H1 (cell line): Measurements from ENCODE around the gene RGS13. TPM values are rescaled to one million over a fixed set of nuclear protein-coding genes. Genes with fewer than 3 reads are reported as not detected.

Source experiments
- CTCF ChIA-PET: fragments of 300-600 bp; sonication (Branson Sonifier 250); formaldehyde crosslinking; loops from one replicate; lab custom pipeline; 2021; ENCODE audit not compliant: partially characterized antibody; lab: Charles Lee
- POLR2A ChIA-PET: fragments of 300-600 bp; sonication (Branson Sonifier 250); formaldehyde crosslinking; loops from one replicate; lab custom pipeline; 2021; ENCODE audit warnings: inconsistent platforms; ENCODE audit not compliant: partially characterized antibody; lab: Charles Lee
- DNase-seq, 2 experiments: peaks; one replicate each; pipeline versions ENCODE4 v3.0.0 to v3.0.0-alpha.2; 2010 to 2022; ENCODE audit warnings: low spot score in 2 of 2, low read depth in 1 of 2, mixed read lengths in 1 of 2
- FAIRE-seq: peaks from 2 replicates; lab custom pipeline; 2011; peaks lifted over from hg19 to GRCh38; lab: Jason Lieb, UNC
- H2AFZ ChIP-seq: 2 replicates; pipeline ENCODE4 v1.8.1; 2012; ENCODE audit warnings: low read length, inconsistent platforms
- H2AK5ac ChIP-seq: 2 replicates; pipeline ENCODE4 v1.6.1; 2013; ENCODE audit warnings: low read depth, low read length
- H2BK120ac ChIP-seq: replicated peaks from 2 replicates; pipeline ENCODE3; 2013; ENCODE audit warnings: low read depth, low read length, inconsistent platforms
- H2BK12ac ChIP-seq: 2 replicates; pipeline ENCODE4 v1.6.1; 2013; ENCODE audit warnings: low read depth, low read length
- H2BK15ac ChIP-seq: 2 replicates; pipeline ENCODE4 v1.6.1; 2013; ENCODE audit warnings: low read length
- H2BK20ac ChIP-seq: 2 replicates; pipeline ENCODE4 v1.6.1; 2013; ENCODE audit warnings: low read length
- H2BK5ac ChIP-seq: 2 replicates; pipeline ENCODE4 v1.6.1; 2013; ENCODE audit warnings: low read depth, low read length
- H3K14ac ChIP-seq: 2 replicates; pipeline ENCODE4 v1.6.1; 2013; ENCODE audit warnings: inconsistent platforms; ENCODE audit not compliant: insufficient read length
- H3K18ac ChIP-seq: 2 replicates; pipeline ENCODE4 v1.6.1; 2013; ENCODE audit warnings: low read length; ENCODE audit errors: extremely low read depth
- H3K23ac ChIP-seq: 2 replicates; pipeline ENCODE4 v1.6.1; 2013; ENCODE audit warnings: inconsistent platforms; ENCODE audit not compliant: insufficient read length
- H3K23me2 ChIP-seq: 2 replicates; pipeline ENCODE4 v1.6.1; 2013; ENCODE audit warnings: low read depth, low read length
- H3K27ac ChIP-seq: 2 replicates; pipeline ENCODE4 v1.6.1; 2011; ENCODE audit warnings: low read depth, low read length, inconsistent platforms
- H3K27me3 ChIP-seq, 4 experiments: replicated peaks in 1 of 4; 1 replicate in 1 of 4; 2 replicates in 3 of 4; pipeline versions ENCODE4 v1.6.1 to v1.8.1; 2011 to 2013; ENCODE audit warnings: low read length in 3 of 4, mild to moderate bottlenecking in 3 of 4, inconsistent platforms in 2 of 4, mixed read lengths in 2 of 4, moderate library complexity in 1 of 4; ENCODE audit not compliant: control insufficient read depth in 3 of 4, insufficient read depth in 3 of 4; ENCODE audit errors: extremely low read depth in 1 of 4
- H3K36me3 ChIP-seq, 4 experiments: 2 replicates each; pipeline versions ENCODE4 v1.6.1 to v1.8.1; 2011 to 2013; ENCODE audit warnings: mild to moderate bottlenecking in 4 of 4, low read length in 3 of 4, moderate library complexity in 2 of 4, control low read depth in 1 of 4, inconsistent platforms in 1 of 4; ENCODE audit not compliant: insufficient read depth in 4 of 4, control insufficient read depth in 2 of 4
- H3K4ac ChIP-seq: replicated peaks from 2 replicates; pipeline ENCODE3; 2013; ENCODE audit warnings: low read length, low read depth, mixed read lengths, inconsistent platforms; ENCODE audit not compliant: insufficient read length
- H3K4me1 ChIP-seq, 4 experiments: replicated peaks in 1 of 4; 1 replicate in 1 of 4; 2 replicates in 3 of 4; pipeline versions ENCODE4 v1.6.1 to v1.8.1; 2011 to 2013; ENCODE audit warnings: low read length in 3 of 4, inconsistent platforms in 2 of 4, mixed read lengths in 1 of 4; ENCODE audit not compliant: insufficient read depth in 4 of 4, control insufficient read depth in 3 of 4
- H3K4me2 ChIP-seq, 2 experiments: 2 replicates each; pipeline versions ENCODE4 v1.6.1 to v1.8.1; 2011 to 2013; ENCODE audit warnings: low read depth in 2 of 2, low read length in 2 of 2, control low read depth in 1 of 2, inconsistent platforms in 1 of 2, mild to moderate bottlenecking in 1 of 2; ENCODE audit not compliant: insufficient read depth in 1 of 2
- H3K4me3 ChIP-seq, 4 experiments: fragments of 200-600, 300-600 bp in 1 of 4; sonication (generic), shearing (Covaris generic), sonication (Bioruptor Twin) in 1 of 4; 2 replicates each; pipeline versions ENCODE4 v1.5.1 to v1.8.1; 2011 to 2016; ENCODE audit warnings: low read length in 4 of 4, low read depth in 3 of 4, control low read depth in 2 of 4, inconsistent platforms in 2 of 4, mild to moderate bottlenecking in 2 of 4, mixed read lengths in 1 of 4, moderate library complexity in 1 of 4; ENCODE audit not compliant: insufficient read depth in 2 of 4; ENCODE audit errors: extremely low read depth in 1 of 4
- H3K56ac ChIP-seq: replicated peaks from 2 replicates; pipeline ENCODE3; 2013; ENCODE audit warnings: low read depth, mild to moderate bottlenecking, mixed read lengths, low read length, inconsistent platforms; ENCODE audit not compliant: insufficient read length
- H3K79me1 ChIP-seq: 2 replicates; pipeline ENCODE4 v1.6.1; 2013; ENCODE audit warnings: low read depth, low read length, control low read depth
- H3K79me2 ChIP-seq, 2 experiments: 2 replicates each; pipeline versions ENCODE4 v1.6.1 to v1.8.1; 2012 to 2013; ENCODE audit warnings: low read length in 2 of 2, mild to moderate bottlenecking in 2 of 2, inconsistent platforms in 1 of 2; ENCODE audit not compliant: insufficient read depth in 2 of 2, control insufficient read depth in 1 of 2
- H3K9ac ChIP-seq, 4 experiments: replicated peaks in 1 of 4; 1 replicate in 1 of 4; 2 replicates in 3 of 4; pipeline versions ENCODE4 v1.6.1 to v1.8.1; 2011 to 2013; ENCODE audit warnings: low read depth in 3 of 4, low read length in 3 of 4, control low read depth in 2 of 4, mild to moderate bottlenecking in 2 of 4, moderate library complexity in 2 of 4, inconsistent platforms in 1 of 4; ENCODE audit errors: extremely low read depth in 1 of 4
- H3K9me3 ChIP-seq, 2 experiments: 2 replicates each; pipeline versions ENCODE4 v1.6.1 to v1.8.1; 2012 to 2013; ENCODE audit warnings: mild to moderate bottlenecking in 2 of 2, moderate library complexity in 2 of 2, control low read depth in 1 of 2, inconsistent platforms in 1 of 2, low read depth in 1 of 2, low read length in 1 of 2, mixed read lengths in 1 of 2; ENCODE audit not compliant: insufficient read depth in 2 of 2
- H4K20me1 ChIP-seq, 2 experiments: replicated peaks in 1 of 2; 2 replicates each; pipeline versions ENCODE3 to v1.8.1; 2011 to 2013; ENCODE audit warnings: inconsistent platforms in 2 of 2, low read length in 2 of 2, mild to moderate bottlenecking in 1 of 2; ENCODE audit not compliant: insufficient read depth in 2 of 2, control insufficient read depth in 1 of 2
- H4K5ac ChIP-seq: 2 replicates; pipeline ENCODE4 v1.6.1; 2013; ENCODE audit warnings: low read length, low read depth, mixed read lengths, inconsistent platforms; ENCODE audit not compliant: insufficient read length
- H4K8ac ChIP-seq: 2 replicates; pipeline ENCODE4 v1.8.0; 2013; ENCODE audit warnings: mild to moderate bottlenecking, moderate library complexity, low read length, inconsistent platforms; ENCODE audit not compliant: insufficient read depth; ENCODE audit errors: extremely low read depth
- H4K91ac ChIP-seq: replicated peaks from 2 replicates; pipeline ENCODE3; 2013; ENCODE audit warnings: low read length, mixed read lengths, inconsistent platforms; ENCODE audit not compliant: insufficient read length
- ASH2L ChIP-seq: fragments of 200-600, 300-600 bp; sonication (generic); IDR thresholded peaks from one replicate; pipeline ENCODE4 v1.7.1; 2017; ENCODE audit warnings: low read length
- BACH1 ChIP-seq: IDR thresholded peaks from 2 replicates; pipeline ENCODE4 v1.6.1; 2012; ENCODE audit warnings: low read length, improper control_type of control experiment
- CEBPB ChIP-seq: IDR thresholded peaks from 2 replicates; pipeline ENCODE4 v1.6.1; 2012; ENCODE audit warnings: low read depth, low read length
- EZH2 ChIP-seq: fragments of 200-600 bp; sonication (generic); IDR thresholded peaks from 2 replicates; pipeline ENCODE4 v1.7.1; 2012; ENCODE audit warnings: low read depth, mild to moderate bottlenecking, moderate library complexity, low read length, inconsistent platforms; ENCODE audit not compliant: severe bottlenecking
- JUN ChIP-seq: IDR thresholded peaks from 2 replicates; pipeline ENCODE4 v1.6.1; 2011; ENCODE audit warnings: low read depth, mild to moderate bottlenecking, improper control_type of control experiment, low read length
- NRF1 ChIP-seq: IDR thresholded peaks from 2 replicates; pipeline ENCODE4 v1.6.1; 2011; ENCODE audit warnings: mild to moderate bottlenecking, low read depth, low read length, improper control_type of control experiment
- SP4 ChIP-seq: IDR thresholded peaks from 2 replicates; pipeline ENCODE4 v1.6.1; 2012; ENCODE audit warnings: low read length, inconsistent platforms
- TCF12 ChIP-seq: IDR thresholded peaks from 2 replicates; pipeline ENCODE4 v1.6.1; 2011; ENCODE audit warnings: low read depth, mild to moderate bottlenecking, low read length
- WGBS, 2 experiments: shearing (Covaris generic) in 1 of 2; methylation state at CpG; one replicate each; pipeline versions ENCODE4 v1.1.6 to v1.1.7; 2013 to 2015; ENCODE audit warnings: low lambda C conversion rate in 2 of 2, mixed read lengths in 2 of 2, inconsistent platforms in 1 of 2, low coverage in 1 of 2, missing lambda C conversion rate in 1 of 2; ENCODE audit not compliant: insufficient replicate concordance in 2 of 2, insufficient coverage in 1 of 2, insufficient read length in 1 of 2; ENCODE audit errors: extremely low coverage in 1 of 2, missing lambda C conversion rate in 1 of 2; 5-methylcytosine and 5-hydroxymethylcytosine counted together
- polyA plus RNA-seq, 7 experiments: library from polyadenylated mRNA; depleted of rRNA in 3 of 7; stranded (reverse) in 5 of 7; unstranded in 2 of 7; fragments of >200 nt in 5 of 7; fragments of 200-250 nt in 2 of 7; gene quantifications; 1 replicate in 5 of 7; 2 replicates in 1 of 7; 4 replicates in 1 of 7; pipeline versions ENCODE4 v1.2.1 to v1.2.3, GENCODE V29; 2011 to 2013; ENCODE audit warnings: missing spikeins in 2 of 7, mixed read lengths in 2 of 7
- total RNA-seq: library from RNA; stranded (reverse); fragmentation: NEBNext Ultra II Directional; extraction: Animal tissue kit (Norgen Biotek cat#: 25700); gene quantifications from 2 replicates; pipeline ENCODE4 v1.2.1, GENCODE V29; 2021
- TF ChIP-seq, protein P1 (sequence below): IDR thresholded peaks from 2 replicates; pipeline ENCODE4 v1.6.1; 2011; ENCODE audit warnings: low read depth, mild to moderate bottlenecking, low read length; ENCODE audit not compliant: insufficient read depth
- TF ChIP-seq, protein P2 (sequence below): IDR thresholded peaks from 2 replicates; pipeline ENCODE4 v1.6.1; 2012; ENCODE audit warnings: low read length, inconsistent platforms
- TF ChIP-seq, protein P3 (sequence below): IDR thresholded peaks from 2 replicates; pipeline ENCODE4 v1.6.1; 2012; ENCODE audit warnings: inconsistent platforms

The RGS13 gene
- total and polyA plus RNA-seq, 2 of the 8 experiments (the other 6 are each of a cell fraction or from before 2014, with no cell fraction given): not detected

DNA sequence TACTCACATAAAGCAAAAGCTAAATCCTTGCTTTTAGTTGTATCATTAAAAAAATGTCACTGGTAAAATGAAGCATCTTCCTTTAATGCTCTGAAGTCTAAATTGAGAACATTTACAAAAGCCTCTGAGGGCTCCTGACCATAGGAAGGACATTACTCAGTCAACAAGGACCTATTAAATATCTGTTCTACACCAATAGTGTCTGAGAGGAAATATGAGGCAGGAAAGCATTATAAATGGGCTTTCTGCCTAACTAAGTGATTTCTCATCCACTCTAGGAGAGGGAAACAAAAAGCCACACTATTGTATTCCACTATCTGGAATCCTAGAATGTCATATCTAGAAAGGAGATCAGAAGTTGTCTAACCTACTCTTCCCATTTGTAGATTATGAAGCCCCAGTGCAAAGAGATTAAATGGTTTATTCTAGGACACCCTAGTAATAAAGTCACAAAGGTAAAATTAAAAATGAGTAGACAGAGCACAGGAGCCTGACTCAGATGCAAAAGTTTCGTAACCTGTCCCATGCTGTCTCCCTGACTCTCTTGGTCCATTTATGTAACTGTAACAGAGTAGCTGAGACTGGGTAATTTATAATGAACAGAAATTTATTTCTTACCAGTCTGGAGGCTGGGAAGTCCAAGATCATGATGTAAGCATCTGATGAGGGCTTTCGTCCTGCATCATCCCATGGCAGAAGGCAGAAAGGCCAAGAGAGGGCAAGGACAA is 42.8 kb upstream of the RGS13 start:
- CTCF ChIA-PET: interaction anchor here (0.6 to 1.7 kb wide), 6 partner anchors 15 to 426 kb away, joined by 3 to 6 read pairs (median 3); no protein-coding TSS in a partner anchor
- no peaks in the 10 kb centered on the region for H4K20me1 ChIP-seq
- no peak overlapping the region for H2BK15ac ChIP-seq
- H2BK20ac ChIP-seq: no peak overlapping the region
- H2BK120ac ChIP-seq: no peak overlapping the region
- no peaks in the 10 kb centered on the region for H3K27me3 ChIP-seq
- H2AFZ ChIP-seq: no peak overlapping the region
- H3K4ac ChIP-seq: no peak overlapping the region
- H3K4me3 ChIP-seq: no peak overlapping the region
- H2BK5ac ChIP-seq: no peak overlapping the region
- POLR2A ChIA-PET: no interaction called here
- DNase-seq: no peak
- H3K9me3 ChIP-seq: no peaks in the 10 kb centered on the region
- no peak overlapping the region for H3K9ac ChIP-seq
- no peak overlapping the region for H3K14ac ChIP-seq
- H4K91ac ChIP-seq: no peak overlapping the region
- 97% methylated on average over 2 of the region's 2 CpGs; no CpG with 5 or more reads in 1 of the 2 experiments for WGBS, 2 experiments
- H3K79me2 ChIP-seq: no peaks in the 10 kb centered on the region
- H2BK12ac ChIP-seq: no peak overlapping the region
- H3K56ac ChIP-seq: no peak overlapping the region
- no peak overlapping the region for H2AK5ac ChIP-seq
- no peak overlapping the region for H3K18ac ChIP-seq
- no peaks in the 10 kb centered on the region for H3K23me2 ChIP-seq
- no peak overlapping the region for H3K4me2 ChIP-seq
- TF ChIP-seq JUN (no peak), BACH1 (no peak), NRF1 (no peak), TCF12 (no peak), SP4 (no peak), ASH2L (no peak), EZH2 (no peak), CEBPB (no peak)
- TF ChIP-seq, protein P1, sequence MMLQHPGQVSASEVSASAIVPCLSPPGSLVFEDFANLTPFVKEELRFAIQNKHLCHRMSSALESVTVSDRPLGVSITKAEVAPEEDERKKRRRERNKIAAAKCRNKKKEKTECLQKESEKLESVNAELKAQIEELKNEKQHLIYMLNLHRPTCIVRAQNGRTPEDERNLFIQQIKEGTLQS: no peak
- TF ChIP-seq, protein P2, sequence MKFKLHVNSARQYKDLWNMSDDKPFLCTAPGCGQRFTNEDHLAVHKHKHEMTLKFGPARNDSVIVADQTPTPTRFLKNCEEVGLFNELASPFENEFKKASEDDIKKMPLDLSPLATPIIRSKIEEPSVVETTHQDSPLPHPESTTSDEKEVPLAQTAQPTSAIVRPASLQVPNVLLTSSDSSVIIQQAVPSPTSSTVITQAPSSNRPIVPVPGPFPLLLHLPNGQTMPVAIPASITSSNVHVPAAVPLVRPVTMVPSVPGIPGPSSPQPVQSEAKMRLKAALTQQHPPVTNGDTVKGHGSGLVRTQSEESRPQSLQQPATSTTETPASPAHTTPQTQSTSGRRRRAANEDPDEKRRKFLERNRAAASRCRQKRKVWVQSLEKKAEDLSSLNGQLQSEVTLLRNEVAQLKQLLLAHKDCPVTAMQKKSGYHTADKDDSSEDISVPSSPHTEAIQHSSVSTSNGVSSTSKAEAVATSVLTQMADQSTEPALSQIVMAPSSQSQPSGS: no peak
- TF ChIP-seq, protein P3, sequence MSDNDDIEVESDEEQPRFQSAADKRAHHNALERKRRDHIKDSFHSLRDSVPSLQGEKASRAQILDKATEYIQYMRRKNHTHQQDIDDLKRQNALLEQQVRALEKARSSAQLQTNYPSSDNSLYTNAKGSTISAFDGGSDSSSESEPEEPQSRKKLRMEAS: no peak
- no peak overlapping the region for H3K27ac ChIP-seq
- H4K8ac ChIP-seq: no peak overlapping the region
- H3K4me1 ChIP-seq: no peaks in the 10 kb centered on the region
- H3K23ac ChIP-seq: no peak overlapping the region
- H4K5ac ChIP-seq: no peak overlapping the region
- no peaks in the 10 kb centered on the region for H3K79me1 ChIP-seq
- no peak for FAIRE-seq
- no peaks in the 10 kb centered on the region for H3K36me3 ChIP-seq
